ENCODE results near the gene PPARG.
"Not testable (repeated sequence)": the region's sequence is repeated elsewhere in the genome, so short reads cannot be mapped to it uniquely, and the experiment has no call there.

Gene PPARG

DNA sequence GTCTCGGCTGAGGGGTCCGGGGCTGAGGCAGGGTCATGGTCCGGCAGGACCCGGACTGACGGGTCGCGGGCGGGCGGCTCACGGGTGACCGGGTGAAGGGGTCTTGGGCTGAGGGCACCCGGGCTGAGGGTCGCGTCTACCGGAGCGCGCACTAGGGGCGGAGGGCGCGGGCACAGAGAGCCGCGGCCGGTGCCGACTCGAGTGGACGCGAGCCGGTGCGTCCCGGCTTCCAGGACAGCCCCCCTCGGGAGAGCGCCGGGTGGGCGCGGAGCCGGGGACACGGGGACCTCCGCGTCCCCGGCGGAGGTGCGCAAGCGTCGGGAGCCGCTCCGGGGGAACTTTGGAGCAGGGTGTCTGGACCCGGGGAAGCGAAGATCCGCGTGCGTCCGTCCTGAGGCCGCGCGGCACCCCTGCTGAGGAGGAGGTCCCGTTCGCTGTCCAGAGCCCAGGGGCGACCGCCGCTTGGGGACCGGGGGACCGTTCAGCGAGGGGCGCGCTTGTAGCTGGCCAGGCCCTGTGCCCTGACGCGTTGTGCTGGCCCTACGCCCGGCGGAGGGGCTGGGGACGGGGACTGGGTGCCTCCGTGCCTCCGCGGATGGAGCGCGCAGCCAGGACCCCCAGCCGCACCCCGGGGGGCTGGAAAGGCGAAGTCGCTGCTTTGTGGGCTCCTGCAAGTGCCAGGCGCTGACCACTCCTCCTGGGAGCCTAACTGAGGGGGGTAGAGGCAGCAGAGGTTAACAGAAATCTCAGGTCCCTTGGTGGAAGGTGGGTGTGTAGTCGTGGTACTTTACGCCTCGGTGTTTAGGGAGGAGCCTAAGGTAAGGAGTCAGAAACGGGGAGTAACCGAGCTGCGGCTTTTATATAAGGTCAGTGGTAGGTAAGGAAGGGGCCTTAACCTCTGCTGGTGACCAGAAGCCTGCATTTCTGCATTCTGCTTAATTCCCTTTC is at the start of gene PPARG:
Gene PPARG, plus strand, starts transcription at position 889 of the 948 bp plus-strand sequence. CDS start 90,642 bp downstream, outside the sequence.
- DNase-seq = peak; percentile 54

DNA sequence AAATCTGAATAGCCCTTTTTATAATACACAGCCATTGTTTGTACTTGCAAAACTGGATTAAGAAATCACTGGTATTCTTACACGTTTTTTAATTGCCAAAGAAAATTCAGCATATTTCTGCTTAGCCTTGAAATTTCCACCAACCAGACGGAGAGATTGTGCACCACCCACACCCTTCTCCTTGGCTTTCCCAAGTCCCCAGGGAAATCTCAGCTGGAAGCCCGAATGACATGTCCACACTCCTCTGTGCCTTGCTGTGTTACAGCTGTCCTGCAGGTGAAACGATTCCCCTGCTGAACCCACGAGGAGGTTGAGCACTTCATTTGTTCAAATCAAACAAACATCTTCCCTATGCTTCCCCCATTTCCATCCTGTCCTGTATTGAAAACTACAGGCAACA is 49.6 kb upstream of the PPARG start:
- no peak for DNase-seq

GRCh38 chr3:12242772-12243171 is 46.1 kb upstream of the PPARG start:
- no peak for DNase-seq

DNA sequence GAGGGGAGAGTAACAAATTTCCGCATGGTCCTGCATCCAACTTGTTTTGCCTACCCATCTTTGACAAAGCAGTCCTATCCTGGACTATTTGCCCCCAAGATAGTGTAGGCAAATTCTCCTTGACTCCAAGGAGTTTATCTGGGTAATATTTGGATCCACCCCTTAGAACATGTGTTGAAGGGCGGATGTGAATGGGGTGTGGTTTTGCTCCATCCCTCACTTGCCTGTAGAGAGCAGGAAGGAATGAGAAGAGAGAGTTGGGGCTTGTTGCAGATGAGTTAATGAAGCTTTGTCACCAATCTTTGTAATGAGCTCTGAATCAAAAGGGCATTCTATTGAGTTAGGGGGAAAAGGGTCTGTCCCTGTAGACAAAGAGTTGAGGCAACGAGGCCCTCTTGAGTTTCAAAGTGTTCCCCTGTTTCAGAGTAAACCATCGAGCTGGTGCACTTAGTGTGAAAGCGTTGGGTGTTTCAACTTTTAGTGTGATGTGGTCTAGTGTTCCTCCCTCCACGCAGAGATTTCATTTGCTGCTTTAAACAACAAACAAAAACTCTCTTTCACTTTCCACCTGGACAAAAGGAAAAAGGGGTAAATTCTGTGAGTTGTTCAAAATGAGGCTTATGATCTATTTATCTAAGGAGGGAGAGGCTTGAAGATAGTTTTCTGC is 42.2 kb upstream of the PPARG start:
- DNase-seq = no peak

- DNase-seq = no peak
Measured at GRCh38 chr3:12247411-12247810, 41.5 kb upstream of the PPARG start.

GRCh38 chr3:12249519-12249918 is 39.4 kb upstream of the PPARG start:
- no peak for DNase-seq

DNA sequence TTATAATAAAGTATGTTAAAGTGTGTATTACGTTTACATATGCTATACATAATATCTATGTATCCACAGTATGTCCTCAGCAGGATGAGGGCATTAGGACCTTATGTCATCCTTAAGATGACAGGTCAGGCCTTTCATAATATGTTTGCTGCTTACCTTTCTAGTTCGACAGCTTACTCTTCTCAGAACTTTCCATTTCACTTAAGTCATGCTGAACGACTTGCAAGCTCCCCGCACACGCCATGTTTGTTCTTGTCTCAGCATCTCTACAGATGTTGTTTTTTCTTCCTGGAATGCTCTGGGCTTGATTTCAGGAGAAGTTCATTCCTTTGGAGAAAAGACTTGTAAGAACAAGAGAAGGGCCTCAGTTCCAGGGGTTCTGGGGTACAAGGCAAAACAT is 36.0 kb upstream of the PPARG start:
- no peak for DNase-seq

- DNase-seq = no peak
Measured at GRCh38 chr3:12253516-12254343, 35.1 kb upstream of the PPARG start.

- no peak for DNase-seq
Measured at GRCh38 chr3:12255393-12255792, 33.5 kb upstream of the PPARG start.

DNA sequence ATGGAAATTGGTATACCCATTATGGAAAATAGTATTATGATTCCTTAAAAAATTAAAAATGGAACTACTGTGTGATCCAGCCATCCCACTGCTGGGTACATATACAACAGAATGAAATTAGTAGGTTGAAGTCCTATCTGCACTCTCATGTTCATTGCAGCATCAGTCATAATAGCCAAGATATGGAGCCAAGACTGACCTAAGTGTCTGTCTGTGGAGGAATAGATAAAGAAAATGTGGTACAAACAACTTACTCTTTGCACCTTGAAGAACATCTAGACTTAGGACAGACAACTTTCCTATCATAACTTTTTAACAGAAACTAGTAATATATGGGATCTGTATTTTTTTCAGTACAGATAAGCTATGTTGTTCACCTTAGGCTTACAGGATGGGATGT is 30.0 kb upstream of the PPARG start:
- no peak for DNase-seq

DNA sequence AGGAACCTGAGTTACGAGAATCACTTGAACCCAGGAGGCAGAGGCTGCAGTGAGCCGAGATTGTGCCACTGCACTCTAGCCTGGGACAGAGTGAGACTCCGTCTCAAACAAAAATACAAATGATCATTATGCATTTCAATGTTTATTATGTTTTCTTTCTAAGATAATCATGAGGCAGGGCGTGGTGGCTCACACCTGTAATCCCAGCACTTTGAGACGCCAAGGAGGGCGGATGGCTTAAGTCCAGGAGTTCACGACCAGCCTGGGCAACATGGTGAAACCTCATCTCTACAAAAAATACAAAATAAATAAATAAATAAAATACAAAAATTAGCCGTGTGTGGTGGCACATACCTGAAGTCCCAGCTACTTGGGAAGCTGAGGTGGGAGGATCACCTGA is 26.7 kb upstream of the PPARG start:
- not testable (repeated sequence) for DNase-seq

- DNase-seq = no peak
Measured at GRCh38 chr3:12265508-12265907, 23.4 kb upstream of the PPARG start.

DNA sequence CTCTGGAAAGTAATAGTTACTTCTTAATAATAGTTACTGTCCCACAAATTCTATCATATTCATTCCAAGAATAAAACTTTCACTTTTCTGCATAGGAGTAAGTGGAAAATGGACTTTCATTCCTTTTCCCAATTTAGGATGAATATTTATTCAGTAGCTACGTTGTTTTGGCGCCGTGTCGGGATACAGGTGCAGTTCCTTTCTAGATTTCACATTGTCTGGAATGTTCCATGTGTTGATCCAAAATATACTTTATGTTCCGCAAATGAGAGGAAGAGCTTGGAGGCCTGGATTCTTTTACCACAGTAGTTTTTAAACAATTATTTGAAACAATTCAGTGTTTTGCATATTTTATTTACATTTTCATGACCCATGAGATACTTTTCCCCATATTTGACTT is 22.8 kb upstream of the PPARG start:
- DNase-seq = no peak

- DNase-seq = no peak
Measured at GRCh38 chr3:12267376-12268030, 21.4 kb upstream of the PPARG start.

- no peak for DNase-seq
Measured at GRCh38 chr3:12268049-12268735, 20.7 kb upstream of the PPARG start.

DNA sequence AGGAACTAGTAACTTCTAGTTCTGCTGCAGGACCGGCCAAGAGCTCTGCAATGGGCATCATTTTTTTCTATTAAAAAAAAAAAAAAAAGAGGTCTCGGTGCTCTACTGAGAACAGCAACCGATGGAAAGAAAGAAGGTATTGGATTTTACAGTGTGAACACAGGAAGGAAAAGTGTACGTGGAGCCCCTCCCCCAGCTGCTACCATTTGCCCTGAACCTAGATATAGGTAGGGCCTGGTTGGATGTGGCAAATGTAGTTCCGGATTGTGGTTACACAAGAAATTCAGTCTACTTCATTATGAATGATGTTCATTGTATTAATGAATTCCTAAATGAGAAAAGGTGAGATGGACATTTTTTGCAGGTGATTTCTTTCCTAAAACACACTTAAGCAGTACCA is 17.9 kb upstream of the PPARG start:
- no peak for DNase-seq

DNA sequence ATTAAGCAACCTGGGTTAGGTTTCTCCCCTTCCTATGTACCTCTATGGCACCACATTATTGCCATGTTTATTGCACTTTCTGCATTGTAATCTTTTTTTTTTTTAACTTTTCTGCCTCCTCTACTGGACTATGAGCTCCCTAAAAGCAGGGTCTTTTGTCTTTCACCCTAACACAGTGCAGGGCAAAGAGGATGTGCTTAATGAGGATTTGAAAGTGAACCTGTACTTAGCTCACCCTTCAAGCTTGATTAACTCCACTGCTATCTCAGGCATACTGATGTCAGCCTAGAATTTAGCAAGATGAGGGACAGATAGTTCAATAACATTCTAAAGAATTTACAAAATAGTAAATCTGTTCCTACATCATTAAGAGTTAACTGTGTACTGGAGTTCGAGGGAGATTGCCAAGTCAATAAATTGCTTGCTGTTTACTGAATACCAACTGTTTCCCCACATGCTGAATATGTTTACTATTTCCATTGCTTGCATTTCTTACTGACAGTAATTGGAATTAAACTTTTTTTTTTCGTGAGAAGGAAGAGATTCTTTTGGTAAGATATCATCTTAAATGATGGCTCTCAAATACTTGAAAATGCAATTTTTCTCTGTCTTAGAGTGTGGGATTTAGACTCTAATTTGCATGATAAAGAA is 15.7 kb upstream of the PPARG start:
- peak; percentile 25 for DNase-seq

- DNase-seq = no peak
Measured at GRCh38 chr3:12275974-12276650, 12.8 kb upstream of the PPARG start.

- not testable (repeated sequence) for DNase-seq
Measured at GRCh38 chr3:12276827-12277226, 12.0 kb upstream of the PPARG start.

GRCh38 chr3:12278566-12278965 is 10.3 kb upstream of the PPARG start:
- DNase-seq = no peak

All from eye (tissue), 1 donor.